Measurements from ENCODE around the gene MYB.
"Not testable (repeated sequence)": the region's sequence is repeated elsewhere in the genome, so short reads cannot be mapped to it uniquely, and the experiment has no call there.

MYB gene

DNA sequence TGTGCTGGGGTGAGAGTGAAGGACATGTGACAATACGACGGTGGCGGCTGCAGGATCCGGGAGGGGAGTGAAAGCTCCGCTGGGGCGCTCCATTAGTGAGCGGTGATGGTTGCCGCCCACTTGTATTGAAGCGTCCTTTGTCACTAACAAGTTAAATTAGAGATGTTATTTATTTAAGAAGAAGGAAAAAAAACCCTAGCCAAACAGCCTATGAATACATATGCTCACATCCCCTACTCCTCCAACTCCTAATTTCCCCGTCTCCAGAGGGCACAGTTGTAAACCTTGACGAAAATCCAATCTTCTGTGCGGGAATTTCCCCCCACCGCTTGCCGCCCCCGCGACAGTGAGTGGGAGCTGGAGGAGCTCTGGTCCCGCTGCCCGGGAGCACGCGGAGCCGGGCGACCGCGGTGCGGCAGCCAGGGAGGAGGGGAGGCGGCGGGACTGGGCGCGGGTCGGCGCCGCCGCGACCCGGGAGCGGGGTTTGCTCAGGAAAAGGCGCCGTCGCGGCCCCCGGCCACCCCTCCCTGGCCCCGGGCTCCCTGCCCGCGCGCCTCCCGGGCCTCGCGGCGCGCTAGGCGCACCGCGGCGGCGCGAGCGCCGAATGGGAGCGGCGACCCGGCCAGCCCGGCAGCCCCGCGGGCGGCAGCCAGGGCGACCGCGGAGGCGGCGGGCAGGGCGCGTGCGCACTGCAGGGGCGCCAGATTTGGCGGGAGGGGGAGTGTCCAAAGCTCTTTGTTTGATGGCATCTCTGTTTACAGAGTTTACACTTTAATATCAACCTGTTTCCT lies at the start of gene MYB:
TSS of gene MYB (plus strand) at position 767 of the 791 bp plus-strand sequence. CDS start 206 bp downstream, outside the sequence.
- DNase-seq (ENCODE audit: low spot score), result peak; percentile 40

- no peak for DNase-seq (ENCODE audit: low spot score)
Measured at GRCh38 chr6:135132776-135133175, 48.3 kb upstream of the MYB start.

DNA sequence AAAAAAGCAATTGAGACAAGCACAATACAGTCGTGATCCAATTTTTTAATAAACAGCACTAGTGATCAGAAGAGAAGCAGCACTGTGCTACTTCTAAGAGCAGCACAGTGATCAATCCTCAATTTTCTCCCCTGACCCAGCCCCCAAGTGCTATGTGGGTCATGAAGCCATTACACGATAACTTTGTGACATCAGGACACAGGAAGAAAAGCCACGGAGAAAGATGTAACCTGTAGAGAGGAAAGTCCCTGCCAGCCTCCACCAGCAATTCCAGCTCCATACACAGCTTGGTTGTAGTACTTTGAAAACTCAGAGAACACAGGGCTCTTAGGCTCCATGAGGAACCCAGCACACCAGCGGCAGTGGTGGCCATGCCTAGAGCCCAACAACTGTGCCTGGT lies 45.3 kb upstream of the MYB start:
- no peak for DNase-seq (ENCODE audit: low spot score)

GRCh38 chr6:135137826-135138225 lies 43.3 kb upstream of the MYB start:
- DNase-seq (ENCODE audit: low spot score), result no peak

- no peak for DNase-seq (ENCODE audit: low spot score)
Measured at GRCh38 chr6:135141182-135141581, 39.9 kb upstream of the MYB start.

DNA sequence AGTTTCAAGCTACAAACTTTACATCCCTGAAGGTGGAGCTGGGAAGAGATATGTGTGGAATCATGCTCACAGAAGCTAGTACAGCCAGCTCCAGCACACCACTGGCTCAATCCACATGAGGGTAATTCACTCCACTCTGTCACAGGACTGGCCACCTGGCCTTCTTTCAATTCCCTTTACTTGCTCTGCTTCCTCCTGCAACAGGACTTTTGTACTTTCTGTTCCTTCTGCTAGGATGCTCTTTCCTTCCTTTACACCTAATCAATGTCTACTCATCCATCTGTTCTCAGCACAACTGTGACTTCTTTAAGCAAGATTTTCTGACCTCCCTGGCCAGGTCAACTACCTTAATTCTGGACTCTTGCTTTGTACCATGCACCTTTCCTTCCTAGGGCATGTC lies 39.4 kb upstream of the MYB start:
- DNase-seq (ENCODE audit: low spot score), result no peak

- not testable (repeated sequence) for DNase-seq (ENCODE audit: low spot score)
Measured at GRCh38 chr6:135142232-135142631, 38.9 kb upstream of the MYB start.

DNA sequence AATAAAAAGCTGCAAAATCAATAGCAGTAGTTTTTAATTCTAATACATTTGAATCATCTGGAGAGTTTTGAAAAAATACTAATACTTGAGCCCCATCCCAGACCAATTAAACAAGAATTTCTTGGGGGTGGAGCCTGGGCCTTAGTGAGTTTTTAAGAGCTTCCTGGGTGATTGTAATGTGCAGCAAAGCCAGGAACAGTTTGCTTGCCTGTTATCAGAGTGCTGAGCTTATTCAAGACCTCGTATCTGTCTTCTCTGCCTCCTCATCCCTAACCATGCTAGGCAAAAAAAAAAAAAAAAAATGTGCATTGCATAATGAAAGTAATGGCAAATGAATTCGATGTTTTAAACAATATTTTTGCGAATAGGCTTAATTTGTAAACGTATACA lies 36.4 kb upstream of the MYB start:
- no peak for DNase-seq (ENCODE audit: low spot score)

GRCh38 chr6:135145063-135145800 lies 35.9 kb upstream of the MYB start:
- peak; percentile 2 for DNase-seq (ENCODE audit: low spot score)

DNA sequence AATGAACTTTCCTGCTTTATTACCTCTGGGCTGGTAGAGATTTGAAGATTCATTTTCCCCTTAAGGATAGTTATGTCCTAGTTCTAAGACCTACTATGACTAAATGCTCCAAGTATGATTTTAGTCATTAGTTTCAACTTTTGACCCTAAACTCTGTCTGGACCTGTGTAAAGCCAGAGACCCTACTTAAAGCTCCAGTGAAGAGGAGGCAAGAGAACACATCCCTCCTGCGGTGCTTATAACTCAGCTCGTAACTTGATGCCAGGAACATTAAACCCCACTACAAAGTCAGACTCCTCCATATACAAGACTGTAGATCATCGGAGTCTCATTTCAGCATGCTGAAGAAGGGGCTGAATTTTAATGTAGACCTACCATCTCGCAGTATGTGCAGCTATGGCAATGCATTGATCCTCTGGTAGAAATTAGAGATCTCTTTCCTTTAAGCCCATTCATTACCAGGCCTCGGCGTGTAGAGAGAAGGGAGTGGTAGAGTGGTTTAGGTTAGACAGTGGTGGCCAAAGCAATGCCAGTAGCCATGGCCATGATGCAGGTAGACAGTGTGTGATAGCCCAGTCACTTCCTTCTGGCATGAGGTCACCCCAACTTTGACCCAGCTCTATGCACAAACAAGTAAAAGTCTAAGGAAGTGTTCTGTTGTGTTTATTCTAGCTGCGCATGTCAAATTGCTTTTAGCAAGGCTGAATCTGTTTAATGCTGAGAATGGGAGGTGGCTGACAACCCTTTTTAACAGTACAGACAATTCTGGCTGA lies 34.8 kb upstream of the MYB start:
- DNase-seq (ENCODE audit: low spot score), result no peak

DNA sequence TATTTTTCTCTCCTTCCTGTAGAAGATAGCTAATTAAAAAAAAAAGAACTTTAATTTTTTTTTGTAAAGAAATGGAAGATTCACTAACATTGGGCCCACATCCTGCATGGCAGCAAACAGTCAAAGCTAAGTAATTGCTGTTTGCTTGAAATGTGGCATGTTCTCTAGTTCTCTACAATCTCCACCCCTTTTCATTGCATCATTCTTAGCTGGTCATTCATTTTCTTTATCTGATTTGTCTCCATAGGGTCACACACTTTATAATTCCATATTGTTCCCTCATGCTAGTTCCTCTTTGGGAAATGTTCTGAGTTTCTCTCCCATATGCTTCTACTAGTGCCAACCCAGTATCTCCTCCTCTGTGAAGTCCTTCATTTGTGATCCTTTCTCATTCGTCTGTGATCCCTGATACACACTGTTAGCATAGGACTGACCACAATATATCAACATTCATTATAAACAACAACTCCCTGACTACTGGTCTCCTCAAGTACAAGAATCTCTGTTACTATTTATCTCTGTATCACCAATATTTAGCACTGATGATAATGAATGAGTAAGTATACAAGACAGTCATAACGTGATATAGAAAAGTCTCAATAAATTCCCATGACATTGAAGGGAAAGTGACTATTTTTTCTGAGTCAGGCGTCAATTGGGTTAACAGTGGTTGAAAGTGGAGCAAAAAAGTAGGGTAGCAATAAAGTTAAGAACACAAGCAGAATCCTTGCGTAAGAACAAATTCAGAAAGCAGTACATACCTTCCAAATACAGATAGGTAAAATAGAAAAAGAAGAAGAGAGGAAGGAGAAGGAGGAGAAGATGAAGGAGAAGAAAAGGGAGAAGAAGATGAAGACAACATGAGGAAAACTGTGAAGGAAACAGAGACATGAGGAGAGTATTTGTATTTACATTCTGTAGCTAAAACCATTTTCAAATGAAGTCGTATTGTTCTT lies 33.2 kb upstream of the MYB start:
- no peak for DNase-seq (ENCODE audit: low spot score)

DNA sequence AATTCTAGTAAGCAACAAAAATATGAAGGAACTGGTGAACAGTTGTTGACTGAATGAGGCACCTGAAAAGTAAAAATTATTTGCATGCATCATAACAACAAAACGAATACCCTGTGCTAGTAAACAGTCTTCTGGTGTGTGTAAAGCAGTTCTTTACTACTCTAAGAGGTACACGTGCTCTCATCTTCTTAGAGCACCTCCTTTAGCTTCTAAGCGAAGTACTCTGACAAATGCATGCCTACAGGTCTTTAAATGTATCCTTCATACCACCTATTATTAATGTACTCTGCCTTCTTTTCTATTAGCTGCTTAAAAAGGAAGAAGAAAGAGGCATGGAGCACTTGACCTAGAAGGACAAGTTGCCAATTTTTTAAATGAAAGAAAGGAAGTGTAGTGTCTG lies 32.2 kb upstream of the MYB start:
- no peak for DNase-seq (ENCODE audit: low spot score)

- no peak for DNase-seq (ENCODE audit: low spot score)
Measured at GRCh38 chr6:135149376-135149775, 31.7 kb upstream of the MYB start.

- not testable (repeated sequence) for DNase-seq (ENCODE audit: low spot score)
Measured at GRCh38 chr6:135150481-135150880, 30.6 kb upstream of the MYB start.

GRCh38 chr6:135154125-135154524 lies 27.0 kb upstream of the MYB start:
- DNase-seq (ENCODE audit: low spot score), result not testable (repeated sequence)

- no peak for DNase-seq (ENCODE audit: low spot score)
Measured at GRCh38 chr6:135158397-135158796, 22.7 kb upstream of the MYB start.

DNA sequence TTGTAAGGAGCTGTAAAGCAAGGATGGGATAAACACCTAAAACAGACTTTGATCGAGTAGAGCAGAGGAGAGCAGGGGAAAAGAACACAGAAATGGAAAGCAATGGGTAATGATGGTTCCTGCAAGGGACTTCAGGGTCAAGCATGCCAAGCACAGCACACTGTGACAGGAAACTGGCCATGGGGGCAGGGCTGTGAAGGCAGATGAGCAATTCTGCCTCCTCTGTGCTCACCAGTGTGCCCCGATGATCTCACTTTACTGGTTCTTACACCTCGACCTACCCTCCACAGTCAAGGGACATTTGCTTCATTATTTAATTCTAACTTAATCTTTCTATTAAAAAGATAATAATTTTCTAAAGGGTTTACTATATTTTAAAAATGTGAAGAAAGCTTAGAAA lies 21.6 kb upstream of the MYB start:
- no peak for DNase-seq (ENCODE audit: low spot score)

DNA sequence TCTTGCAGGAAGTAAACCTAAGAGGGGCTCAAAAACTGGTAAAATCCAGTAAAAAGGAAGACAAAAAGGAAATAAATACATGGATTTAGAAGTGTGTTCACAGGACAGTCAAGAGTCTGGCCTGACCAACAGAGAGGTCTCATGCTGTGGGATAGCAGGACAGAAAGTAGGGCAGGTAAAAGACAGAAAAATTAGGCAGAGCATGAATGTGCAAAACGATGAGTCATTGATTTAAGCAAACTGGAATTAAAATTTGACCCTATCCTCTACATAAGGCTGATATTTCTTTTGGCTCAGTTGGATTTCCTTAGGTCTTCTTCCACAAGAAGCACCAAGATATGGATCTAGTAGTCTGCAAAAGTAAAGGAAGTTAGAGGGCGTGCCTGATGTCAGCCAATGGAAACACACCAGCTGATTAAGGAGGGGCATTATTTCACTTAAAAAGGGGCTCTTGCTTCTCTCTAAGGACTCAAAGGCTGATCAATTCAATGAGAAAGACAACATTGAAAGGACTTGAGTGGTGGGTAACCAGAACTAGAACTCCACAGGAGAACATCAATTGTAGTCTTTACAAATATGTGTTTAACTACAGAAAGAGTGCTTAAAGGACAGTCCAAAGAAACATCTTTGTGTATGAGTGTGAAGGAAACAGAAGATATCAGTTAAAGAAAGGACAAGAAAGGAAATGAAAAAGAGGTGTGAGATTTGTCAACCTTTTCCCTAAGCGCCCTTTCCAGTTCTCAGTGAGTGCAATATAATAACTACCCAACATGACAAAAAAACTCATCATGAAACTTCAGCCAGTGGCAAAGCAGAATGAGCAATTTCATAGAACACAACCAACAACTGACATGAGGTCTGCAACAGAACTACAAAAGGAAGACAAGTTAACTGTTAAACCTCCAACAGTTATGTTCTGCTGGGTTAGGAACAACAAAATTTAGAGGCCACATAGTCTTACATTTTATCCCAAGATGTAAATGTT lies 19.4 kb upstream of the MYB start:
- DNase-seq (ENCODE audit: low spot score), result no peak

DNA sequence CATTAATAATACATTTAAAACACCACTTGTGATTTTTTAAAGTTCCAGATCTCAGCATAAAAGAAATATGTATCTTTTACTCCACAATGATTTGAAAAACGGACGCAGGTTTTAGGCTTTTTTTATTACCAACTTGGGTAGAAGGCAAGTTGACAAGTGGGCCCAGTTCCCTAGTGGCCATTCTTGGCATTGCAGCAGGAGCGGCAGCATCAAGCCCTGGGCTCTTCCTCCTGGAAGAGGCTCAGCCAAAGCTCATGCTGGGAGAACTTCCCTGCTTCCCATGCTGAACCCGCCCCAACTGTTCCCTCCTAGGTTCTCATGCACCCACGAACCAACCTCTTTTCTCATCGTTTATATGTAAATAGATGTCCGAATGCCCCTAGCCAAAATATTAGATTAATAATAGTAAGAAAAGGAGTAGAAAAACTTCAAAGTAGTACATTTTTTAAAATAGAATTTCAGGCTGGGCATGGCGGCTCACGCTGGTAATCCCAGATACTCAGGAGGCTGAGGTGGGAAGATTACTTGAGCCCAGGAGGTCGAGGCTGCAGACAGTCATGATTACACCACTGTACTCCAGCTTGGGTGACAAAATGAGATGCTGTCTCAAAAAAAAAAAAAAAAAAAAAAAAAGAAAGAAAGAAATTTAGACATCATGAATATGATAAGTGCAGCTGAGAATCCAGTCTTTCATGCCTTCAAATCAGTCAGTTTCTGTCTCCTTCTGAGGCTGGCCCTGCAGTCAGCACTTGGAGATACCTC lies 18.2 kb upstream of the MYB start:
- no peak for DNase-seq (ENCODE audit: low spot score)

DNA sequence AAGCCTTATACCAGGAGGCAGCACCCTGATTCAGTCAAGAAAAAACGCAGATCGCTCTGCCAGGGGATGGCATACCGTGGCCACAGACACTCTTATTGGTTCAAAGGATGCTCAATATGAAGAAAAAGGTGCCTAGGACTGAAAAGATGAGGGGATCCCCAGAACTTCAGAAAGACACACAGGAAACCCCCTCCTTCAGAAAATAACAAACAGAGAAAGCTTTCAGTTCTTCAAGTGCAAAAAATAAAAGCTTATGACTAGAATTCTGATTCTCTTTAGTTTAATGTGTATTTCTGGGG lies 17.7 kb upstream of the MYB start:
- DNase-seq (ENCODE audit: low spot score), result no peak
